K562 (cell line): ENCODE measurements around the gene HOXC10. TPM values are rescaled to one million over a fixed set of nuclear protein-coding genes. Genes with fewer than 3 reads are reported as not detected.

ENCODE experiments used
- ARID1B ChIP-seq: fragments of 450-650 bp; IDR thresholded peaks from 2 replicates; pipeline ENCODE4 v1.6.1; 2016; ENCODE audit warnings: antibody characterized with exemption, mild to moderate bottlenecking, inconsistent platforms
- ELF2 ChIP-seq: fragments of 250-450 bp; sonication (Bioruptor Pico); IDR thresholded peaks from 2 replicates; pipeline ENCODE4 v1.5.0; 2021; ENCODE audit warnings: mild to moderate bottlenecking
- IRF2 ChIP-seq: sonication (generic); formaldehyde crosslinking; IDR thresholded peaks from 2 replicates; pipeline ENCODE4 v1.8.1; 2022; ENCODE audit warnings: mild to moderate bottlenecking, missing genetic modification reagents
- JUND ChIP-seq, 2 experiments: IDR thresholded peaks; 2 replicates in 1 of 2; 3 replicates in 1 of 2; pipeline ENCODE4 v1.6.1; 2011; ENCODE audit warnings: borderline replicate concordance in 2 of 2, low read depth in 2 of 2, low read length in 2 of 2, improper control_type of control experiment in 1 of 2, missing biosample characterization in 1 of 2, missing genetic modification characterization in 1 of 2, missing genetic modification reagents in 1 of 2
- MBD2 ChIP-seq: sonication (generic); IDR thresholded peaks from 2 replicates; pipeline ENCODE4 v1.6.1; 2016; ENCODE audit warnings: low read depth, borderline replicate concordance
- PML ChIP-seq: IDR thresholded peaks from 2 replicates; pipeline ENCODE4 v1.6.1; 2012; ENCODE audit warnings: low read length, inconsistent platforms
- PPARD ChIP-seq: fragments of 250-450 bp; sonication (Bioruptor Pico); IDR thresholded peaks from 2 replicates; pipeline ENCODE4 v1.8.0; 2022; ENCODE audit warnings: inconsistent platforms, mild to moderate bottlenecking, moderate library complexity
- RBM25 ChIP-seq: fragments of 200-400 bp; formaldehyde crosslinking; IDR thresholded peaks from 2 replicates; pipeline ENCODE4 v1.6.1; 2018; ENCODE audit warnings: low read length, low read depth, moderate library complexity; ENCODE audit not compliant: severe bottlenecking
- SP1 ChIP-seq: sonication (generic); formaldehyde crosslinking; IDR thresholded peaks from 2 replicates; pipeline ENCODE4 v1.8.1; 2022; ENCODE audit warnings: mild to moderate bottlenecking, missing genetic modification reagents
- TAF9B ChIP-seq: fragments of 450-650 bp; IDR thresholded peaks from 2 replicates; pipeline ENCODE4 v1.6.1; 2018; ENCODE audit warnings: mild to moderate bottlenecking; ENCODE audit not compliant: partially characterized antibody
- TAL1 ChIP-seq: fragments of 450-650 bp; IDR thresholded peaks from 2 replicates; pipeline ENCODE4 v1.6.1; 2016; ENCODE audit warnings: mild to moderate bottlenecking
- ZNF408 ChIP-seq: fragments of 250-450 bp; sonication (Bioruptor Pico); IDR thresholded peaks from 2 replicates; pipeline ENCODE4 v1.4.0; 2020; ENCODE audit warnings: low read depth, mild to moderate bottlenecking, moderate library complexity
- ZNF561 ChIP-seq: fragments of 450-650 bp; formaldehyde crosslinking; conservative IDR thresholded peaks from 2 replicates; pipeline ENCODE4 v1.4.0; 2020; ENCODE audit warnings: mild to moderate bottlenecking, moderate library complexity
- ZNF586 ChIP-seq: fragments of 450-650 bp; formaldehyde crosslinking; conservative IDR thresholded peaks from 2 replicates; pipeline ENCODE4 v1.4.0; 2020; ENCODE audit warnings: mild to moderate bottlenecking, moderate library complexity
- polyA plus RNA-seq, 8 experiments: library from polyadenylated mRNA; depleted of rRNA in 4 of 8; stranded (reverse) in 5 of 8; unstranded in 3 of 8; fragments of >200 nt; fragmentation: Nextera tagmentation in 2 of 8; fragmentation: Illumina TruSeq in 1 of 8; extraction: Ambion mirVana in 2 of 8; extraction: Trizol in 1 of 8; gene quantifications; 2 replicates each; pipeline versions ENCODE4 v1.2.1 to v1.2.3, GENCODE V29; 2011 to 2014; ENCODE audit warnings: inconsistent platforms in 1 of 8, missing spikeins in 1 of 8
- total RNA-seq, 7 experiments: library from RNA; depleted of rRNA in 6 of 7; stranded (reverse); fragments of >200 nt in 6 of 7; fragmentation: Illumina TruSeq in 2 of 7; extraction: Trizol in 2 of 7; gene quantifications; 2 replicates each; pipeline versions ENCODE4 v1.2.1 to v1.2.3, GENCODE V29; 2011 to 2021; ENCODE audit warnings: low replicate concordance in 1 of 7
- TF ChIP-seq, protein P1 (sequence below): fragments of 250-450 bp; sonication (Bioruptor Pico); IDR thresholded peaks from 2 replicates; pipeline ENCODE4 v1.8.0; 2021; ENCODE audit warnings: borderline replicate concordance, mild to moderate bottlenecking, moderate library complexity; ENCODE audit not compliant: poor library complexity, severe bottlenecking
- TF ChIP-seq, protein P2 (sequence below): fragments of 450-650 bp; IDR thresholded peaks from 2 replicates; pipeline ENCODE4 v1.6.1; 2016; ENCODE audit warnings: low read depth, mild to moderate bottlenecking, moderate library complexity
- TF ChIP-seq, protein P3 (sequence below): sonication (generic); formaldehyde crosslinking; IDR thresholded peaks from 2 replicates; pipeline ENCODE4 v1.8.1; 2022; ENCODE audit warnings: missing genetic modification reagents
- TF ChIP-seq, protein P4 (sequence below): fragments of 450-650 bp; IDR thresholded peaks from 2 replicates; pipeline ENCODE4 v1.6.1; 2016; ENCODE audit warnings: antibody characterized with exemption
- TF ChIP-seq, protein P5 (sequence below), 2 experiments: IDR thresholded peaks; 2 replicates each; pipeline ENCODE4 v1.6.1; 2012; ENCODE audit warnings: improper control_type of control experiment in 2 of 2, low read depth in 2 of 2, low read length in 2 of 2, borderline replicate concordance in 1 of 2
- TF ChIP-seq, protein P6 (sequence below): IDR thresholded peaks from 2 replicates; pipeline ENCODE4 v1.6.1; 2014; ENCODE audit warnings: antibody characterized with exemption

Gene HOXC10
- total and polyA plus RNA-seq, 9 of the 15 experiments (the other 6 are each of a cell fraction or from before 2014, with no cell fraction given) = 0.13 to 0.77 (median 0.35) TPM; not detected in 2

DNA sequence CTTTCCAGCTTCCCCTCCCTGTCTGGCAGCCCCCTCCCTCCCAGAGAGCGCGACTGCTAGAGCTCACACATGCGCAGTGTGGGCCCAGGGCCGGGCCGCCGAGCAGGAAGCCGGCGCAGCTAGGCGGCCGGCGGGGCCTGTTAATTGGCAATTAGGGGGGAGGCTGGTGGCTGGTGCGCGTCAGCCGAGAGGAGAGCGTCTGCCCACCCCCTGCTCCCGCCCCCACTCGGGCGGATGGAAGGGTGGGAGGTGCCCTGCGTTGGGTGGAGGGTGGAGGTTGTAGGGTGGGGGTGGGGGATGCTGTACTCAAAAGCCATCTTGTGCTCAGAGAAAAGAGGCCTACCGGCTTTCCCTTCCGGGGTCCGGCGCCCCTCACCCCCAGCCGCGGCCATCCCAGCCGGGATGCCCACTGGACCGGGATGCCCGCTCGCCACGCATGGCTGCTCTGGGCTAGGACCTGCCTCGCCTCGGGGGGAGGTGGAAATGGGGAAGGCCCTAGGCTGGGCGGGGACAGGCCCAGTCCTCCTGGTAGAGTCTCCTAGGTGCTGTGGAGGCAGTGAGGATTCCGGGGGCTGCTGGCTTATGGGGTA lies 33.0 kb downstream of the HOXC10 start (continued):
- TF ChIP-seq JUND (IDR thresholded peaks at IDR 0.05; ENCODE audit: borderline replicate concordance, low read depth, low read length) (peak; percentile 17; the same call in 1 of the 2 replicates), JUND (tag; IDR thresholded peaks at IDR 0.05; ENCODE audit: borderline replicate concordance, low read depth, low read length) (no peak; the same call in 2 of the 3 replicates), SP1 (CRISPR knock-in tag) (no peak), ZNF408 (no peak), ARID1B (no peak), MBD2 (no peak), TAF9B (no peak), PPARD (CRISPR knock-in tag) (no peak), ELF2 (CRISPR knock-in tag) (no peak), RBM25 (no peak), PML (no peak), TAL1 (no peak), IRF2 (CRISPR knock-in tag) (no peak), ZNF586 (no peak), ZNF561 (CRISPR knock-in tag) (no peak)
- TF ChIP-seq, protein P1, sequence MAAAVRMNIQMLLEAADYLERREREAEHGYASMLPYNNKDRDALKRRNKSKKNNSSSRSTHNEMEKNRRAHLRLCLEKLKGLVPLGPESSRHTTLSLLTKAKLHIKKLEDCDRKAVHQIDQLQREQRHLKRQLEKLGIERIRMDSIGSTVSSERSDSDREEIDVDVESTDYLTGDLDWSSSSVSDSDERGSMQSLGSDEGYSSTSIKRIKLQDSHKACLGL (CRISPR knock-in tag) = no peak
- TF ChIP-seq, protein P2, sequence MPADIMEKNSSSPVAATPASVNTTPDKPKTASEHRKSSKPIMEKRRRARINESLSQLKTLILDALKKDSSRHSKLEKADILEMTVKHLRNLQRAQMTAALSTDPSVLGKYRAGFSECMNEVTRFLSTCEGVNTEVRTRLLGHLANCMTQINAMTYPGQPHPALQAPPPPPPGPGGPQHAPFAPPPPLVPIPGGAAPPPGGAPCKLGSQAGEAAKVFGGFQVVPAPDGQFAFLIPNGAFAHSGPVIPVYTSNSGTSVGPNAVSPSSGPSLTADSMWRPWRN = no peak
- TF ChIP-seq, protein P3, sequence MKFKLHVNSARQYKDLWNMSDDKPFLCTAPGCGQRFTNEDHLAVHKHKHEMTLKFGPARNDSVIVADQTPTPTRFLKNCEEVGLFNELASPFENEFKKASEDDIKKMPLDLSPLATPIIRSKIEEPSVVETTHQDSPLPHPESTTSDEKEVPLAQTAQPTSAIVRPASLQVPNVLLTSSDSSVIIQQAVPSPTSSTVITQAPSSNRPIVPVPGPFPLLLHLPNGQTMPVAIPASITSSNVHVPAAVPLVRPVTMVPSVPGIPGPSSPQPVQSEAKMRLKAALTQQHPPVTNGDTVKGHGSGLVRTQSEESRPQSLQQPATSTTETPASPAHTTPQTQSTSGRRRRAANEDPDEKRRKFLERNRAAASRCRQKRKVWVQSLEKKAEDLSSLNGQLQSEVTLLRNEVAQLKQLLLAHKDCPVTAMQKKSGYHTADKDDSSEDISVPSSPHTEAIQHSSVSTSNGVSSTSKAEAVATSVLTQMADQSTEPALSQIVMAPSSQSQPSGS (CRISPR knock-in tag) = no peak
- TF ChIP-seq, protein P4, sequence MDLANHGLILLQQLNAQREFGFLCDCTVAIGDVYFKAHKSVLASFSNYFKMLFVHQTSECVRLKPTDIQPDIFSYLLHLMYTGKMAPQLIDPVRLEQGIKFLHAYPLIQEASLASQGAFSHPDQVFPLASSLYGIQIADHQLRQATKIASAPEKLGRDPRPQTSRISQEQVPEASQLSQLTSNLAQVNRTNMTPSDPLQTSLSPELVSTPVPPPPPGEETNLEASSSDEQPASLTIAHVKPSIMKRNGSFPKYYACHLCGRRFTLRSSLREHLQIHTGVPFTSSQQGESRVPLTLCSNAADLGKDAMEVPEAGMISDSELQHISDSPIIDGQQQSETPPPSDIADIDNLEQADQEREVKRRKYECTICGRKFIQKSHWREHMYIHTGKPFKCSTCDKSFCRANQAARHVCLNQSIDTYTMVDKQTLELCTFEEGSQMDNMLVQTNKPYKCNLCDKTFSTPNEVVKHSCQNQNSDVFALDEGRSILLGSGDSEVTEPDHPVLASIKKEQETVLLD = peak; percentile 82; the same call in 1 of the 2 replicates
- TF ChIP-seq, protein P5, sequence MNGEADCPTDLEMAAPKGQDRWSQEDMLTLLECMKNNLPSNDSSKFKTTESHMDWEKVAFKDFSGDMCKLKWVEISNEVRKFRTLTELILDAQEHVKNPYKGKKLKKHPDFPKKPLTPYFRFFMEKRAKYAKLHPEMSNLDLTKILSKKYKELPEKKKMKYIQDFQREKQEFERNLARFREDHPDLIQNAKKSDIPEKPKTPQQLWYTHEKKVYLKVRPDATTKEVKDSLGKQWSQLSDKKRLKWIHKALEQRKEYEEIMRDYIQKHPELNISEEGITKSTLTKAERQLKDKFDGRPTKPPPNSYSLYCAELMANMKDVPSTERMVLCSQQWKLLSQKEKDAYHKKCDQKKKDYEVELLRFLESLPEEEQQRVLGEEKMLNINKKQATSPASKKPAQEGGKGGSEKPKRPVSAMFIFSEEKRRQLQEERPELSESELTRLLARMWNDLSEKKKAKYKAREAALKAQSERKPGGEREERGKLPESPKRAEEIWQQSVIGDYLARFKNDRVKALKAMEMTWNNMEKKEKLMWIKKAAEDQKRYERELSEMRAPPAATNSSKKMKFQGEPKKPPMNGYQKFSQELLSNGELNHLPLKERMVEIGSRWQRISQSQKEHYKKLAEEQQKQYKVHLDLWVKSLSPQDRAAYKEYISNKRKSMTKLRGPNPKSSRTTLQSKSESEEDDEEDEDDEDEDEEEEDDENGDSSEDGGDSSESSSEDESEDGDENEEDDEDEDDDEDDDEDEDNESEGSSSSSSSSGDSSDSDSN (IDR thresholded peaks at IDR 0.05; ENCODE audit: borderline replicate concordance in 1 of 2, low read depth in 2 of 2, low read length in 2 of 2) = 0 out of 4 replicates have a peak, but pooled peaks of 1 of the 2 experiments have one; percentile 24
- TF ChIP-seq, protein P6, sequence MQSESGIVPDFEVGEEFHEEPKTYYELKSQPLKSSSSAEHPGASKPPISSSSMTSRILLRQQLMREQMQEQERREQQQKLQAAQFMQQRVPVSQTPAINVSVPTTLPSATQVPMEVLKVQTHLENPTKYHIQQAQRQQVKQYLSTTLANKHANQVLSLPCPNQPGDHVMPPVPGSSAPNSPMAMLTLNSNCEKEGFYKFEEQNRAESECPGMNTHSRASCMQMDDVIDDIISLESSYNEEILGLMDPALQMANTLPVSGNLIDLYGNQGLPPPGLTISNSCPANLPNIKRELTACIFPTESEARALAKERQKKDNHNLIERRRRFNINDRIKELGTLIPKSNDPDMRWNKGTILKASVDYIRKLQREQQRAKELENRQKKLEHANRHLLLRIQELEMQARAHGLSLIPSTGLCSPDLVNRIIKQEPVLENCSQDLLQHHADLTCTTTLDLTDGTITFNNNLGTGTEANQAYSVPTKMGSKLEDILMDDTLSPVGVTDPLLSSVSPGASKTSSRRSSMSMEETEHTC = no peak
